ENCODE measurements around the gene CRIM1. TPM values are rescaled to one million over a fixed set of nuclear protein-coding genes. Genes with fewer than 3 reads are reported as not detected.

Gene CRIM1
- total and polyA plus RNA-seq, 2 of the 8 experiments (the other 6 are each of a cell fraction or from before 2014, with no cell fraction given), result 9.4 to 28.4 TPM

DNA sequence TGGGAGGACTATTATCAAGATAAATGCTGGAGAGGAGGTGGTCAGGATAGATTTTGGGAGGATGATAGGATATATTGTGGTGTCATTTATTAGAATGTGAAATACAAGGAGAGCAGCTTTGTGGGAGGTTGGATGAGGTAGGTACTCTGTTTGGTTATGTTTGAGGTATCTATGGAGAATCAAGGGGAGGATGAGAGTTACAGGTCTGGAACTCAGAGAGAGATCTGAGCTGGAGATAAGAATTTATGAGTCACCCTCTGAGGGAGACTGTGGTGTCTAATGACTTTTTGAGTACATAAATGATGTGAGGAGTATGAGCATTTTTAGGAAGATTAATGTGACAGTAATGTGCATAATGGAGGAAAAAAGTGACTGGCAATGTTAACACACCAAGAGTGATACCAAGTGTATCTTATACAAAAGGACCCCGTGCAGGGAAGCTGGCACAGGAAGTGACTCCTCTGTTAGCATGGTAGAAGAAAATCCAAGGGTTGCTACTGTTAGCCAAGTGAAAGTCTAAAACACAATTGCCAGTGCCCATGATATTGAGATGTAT is 48.2 kb downstream of the CRIM1 start:
- H2AFZ ChIP-seq (ENCODE audit: low read length), result no peak overlapping the region
- FAIRE-seq (no peak), DNase-seq (ENCODE audit: low read depth in 1 of 2, low spot score in 2 of 2) (no peak)
- H3K79me2 ChIP-seq (ENCODE audit: control insufficient read depth in 1 of 2, insufficient read depth in 2 of 2, low read length in 2 of 2), result peaks cover 8 to 94% of the 10 kb centered on the region in 2 experiments; a peak in 3 of 4 replicates
- H3K9ac ChIP-seq (replicated peaks in 1 of 4; ENCODE audit: extremely low read depth in 1 of 4, low read depth in 3 of 4, low read length in 3 of 4), result no peak overlapping the region
- peaks cover 5% of the 10 kb centered on the region; the same call in 1 of the 2 replicates for H3K79me1 ChIP-seq (ENCODE audit: low read depth, low read length)
- TF ChIP-seq MAX (IDR thresholded peaks at IDR 0.05), result no peak
- TF ChIP-seq SP2 (IDR thresholded peaks at IDR 0.05; ENCODE audit: low read length), result no peak
- TF ChIP-seq RFX5 (IDR thresholded peaks at IDR 0.05; ENCODE audit: borderline replicate concordance, low read depth, low read length), result no peak
- TF ChIP-seq JUN (IDR thresholded peaks at IDR 0.05; ENCODE audit: low read depth, low read length), result no peak
- TF ChIP-seq EGR1 (IDR thresholded peaks at IDR 0.05; ENCODE audit: borderline replicate concordance, low read depth, low read length), result no peak
- TF ChIP-seq CHD2 (IDR thresholded peaks at IDR 0.05; ENCODE audit: low read length), result no peak
- TF ChIP-seq SIRT6 (IDR thresholded peaks at IDR 0.05; ENCODE audit: low read length), result no peak
- TF ChIP-seq ASH2L (IDR thresholded peaks at IDR 0.05; ENCODE audit: low read length), result no peak
- no peak for TF ChIP-seq PHF8 (conservative IDR thresholded peaks at IDR 0.05; ENCODE audit: low read depth, low read length)
- no peak for TF ChIP-seq YY1 (IDR thresholded peaks at IDR 0.05; ENCODE audit: low read depth, low read length)
- TF ChIP-seq EP300 (IDR thresholded peaks at IDR 0.05; ENCODE audit: borderline replicate concordance in 1 of 2, low read depth in 2 of 2, low read length in 2 of 2), result no peak
- H2BK15ac ChIP-seq (ENCODE audit: low read length), result no peak overlapping the region
- no peak overlapping the region for H2BK12ac ChIP-seq (ENCODE audit: low read depth, low read length)
- H2AK5ac ChIP-seq (ENCODE audit: low read depth, low read length), result no peak overlapping the region
- H3K36me3 ChIP-seq (ENCODE audit: control insufficient read depth in 2 of 4, insufficient read depth in 4 of 4, low read length in 3 of 4), result no peaks in the 10 kb centered on the region
- no peak overlapping the region for H3K23ac ChIP-seq (ENCODE audit: insufficient read length)
- no peak overlapping the region for H3K4ac ChIP-seq (replicated peaks; ENCODE audit: insufficient read length, low read depth, low read length)
- H3K4me2 ChIP-seq (ENCODE audit: insufficient read depth in 1 of 2, low read depth in 2 of 2, low read length in 2 of 2), result no peak overlapping the region
- peaks cover 2 to 3% of the 10 kb centered on the region in 2 experiments for H4K20me1 ChIP-seq (replicated peaks in 1 of 2; ENCODE audit: control insufficient read depth in 1 of 2, insufficient read depth in 2 of 2, low read length in 2 of 2)
- no peak overlapping the region for H3K56ac ChIP-seq (replicated peaks; ENCODE audit: insufficient read length, low read depth, low read length)
- CTCF ChIA-PET (ENCODE audit: partially characterized antibody), result interaction anchor here (1.3 to 2.2 kb wide), 4 partner anchors 8 to 40 kb away, joined by 3 to 7 read pairs (median 4); no protein-coding TSS in a partner anchor
- H3K27ac ChIP-seq (ENCODE audit: low read depth, low read length), result no peak overlapping the region
- WGBS, 2 experiments (ENCODE audit: extremely low coverage in 1 of 2, insufficient coverage in 1 of 2, insufficient read length in 1 of 2, insufficient replicate concordance in 2 of 2, low coverage in 1 of 2, low lambda C conversion rate in 2 of 2, missing lambda C conversion rate in 1 of 2), result 94% methylated on average over 1 of the region's 1 CpG; no CpG with 5 or more reads in 1 of the 2 experiments
- H2BK120ac ChIP-seq (replicated peaks; ENCODE audit: low read depth, low read length), result no peak overlapping the region
- H2BK5ac ChIP-seq (ENCODE audit: low read depth, low read length), result no peak overlapping the region
- H3K4me3 ChIP-seq (ENCODE audit: extremely low read depth in 1 of 4, insufficient read depth in 2 of 4, low read depth in 3 of 4, low read length in 4 of 4), result no peak overlapping the region
- H4K91ac ChIP-seq (replicated peaks; ENCODE audit: insufficient read length, low read length), result no peak overlapping the region
- POLR2A ChIA-PET (ENCODE audit: partially characterized antibody), result interaction anchor here (0.9 to 1.5 kb wide), 3 partner anchors 15 to 58 kb away, joined by 3 read pairs; no protein-coding TSS in a partner anchor
- no peak overlapping the region for H3K18ac ChIP-seq (ENCODE audit: extremely low read depth, low read length)
- no peak overlapping the region for H4K5ac ChIP-seq (ENCODE audit: insufficient read length, low read depth, low read length)
- no peak overlapping the region for H4K8ac ChIP-seq (ENCODE audit: extremely low read depth, insufficient read depth, low read length)
- H3K14ac ChIP-seq (ENCODE audit: insufficient read length), result no peak overlapping the region
- H3K4me1 ChIP-seq (replicated peaks in 1 of 4; ENCODE audit: control insufficient read depth in 3 of 4, insufficient read depth in 4 of 4, low read length in 3 of 4), result peaks cover 4 to 16% (median 8%) of the 10 kb centered on the region in 4 experiments; a peak in 6 of 7 replicates
- no peaks in the 10 kb centered on the region for H3K23me2 ChIP-seq (ENCODE audit: low read depth, low read length)
- no peaks in the 10 kb centered on the region for H3K9me3 ChIP-seq (ENCODE audit: insufficient read depth in 2 of 2, low read depth in 1 of 2, low read length in 1 of 2)
- no peaks in the 10 kb centered on the region for H3K27me3 ChIP-seq (replicated peaks in 1 of 4; ENCODE audit: control insufficient read depth in 3 of 4, extremely low read depth in 1 of 4, insufficient read depth in 3 of 4, low read length in 3 of 4)
- H2BK20ac ChIP-seq (ENCODE audit: low read length), result no peak overlapping the region
